A673 (cell line): ENCODE results near the gene IYD. TPM values are rescaled to one million over a fixed set of nuclear protein-coding genes. Genes with fewer than 3 reads are reported as not detected.

Source experiments
- BruUV-seq: library from RNA; stranded (reverse); fragments of 400-500 nt; replicated peaks from 2 replicates; lab custom pipeline; 2021; lab: Mats Ljungman, UMichigan
- CTCF ChIA-PET: fragments of 300-600 bp; sonication (Branson Sonifier 250); formaldehyde crosslinking; loops from one replicate; lab custom pipeline; 2022; ENCODE audit warnings: antibody characterized with exemption; lab: Charles Lee
- POLR2A ChIA-PET: fragments of 300-600 bp; sonication (Branson Sonifier 250); formaldehyde crosslinking; loops from one replicate; lab custom pipeline; 2022; ENCODE audit warnings: antibody characterized with exemption; ENCODE audit not compliant: low non-redundant PET; lab: Charles Lee
- DNase-seq: peaks from one replicate; pipeline ENCODE4 v3.0.0-alpha.2; 2015; ENCODE audit warnings: low spot score
- H3K27ac ChIP-seq: fragments of 200-600 bp; sonication (generic); 2 replicates; pipeline ENCODE4 v1.5.1; 2016; ENCODE audit warnings: mixed run types, low read depth, mild to moderate bottlenecking, mixed read lengths, antibody characterized with exemption, low read length; ENCODE audit not compliant: poor library complexity, severe bottlenecking
- H3K27me3 ChIP-seq: fragments of 200-600 bp; sonication (generic); replicated peaks from 2 replicates; pipeline ENCODE4 v1.6.1; 2017; ENCODE audit warnings: mixed run types, low read depth, mild to moderate bottlenecking, mixed read lengths, antibody characterized with exemption, low read length; ENCODE audit not compliant: insufficient read depth, poor library complexity
- H3K36me3 ChIP-seq: fragments of 200-600 bp; sonication (generic); 2 replicates; pipeline ENCODE4 v1.6.1; 2016; ENCODE audit warnings: mixed run types, mild to moderate bottlenecking, mixed read lengths, antibody characterized with exemption, low read length; ENCODE audit not compliant: insufficient read depth, poor library complexity, severe bottlenecking
- H3K4me1 ChIP-seq: fragments of 200-600 bp; sonication (generic); 2 replicates; pipeline ENCODE4 v1.6.1; 2017; ENCODE audit warnings: mixed run types, mild to moderate bottlenecking, mixed read lengths, antibody characterized with exemption, low read length; ENCODE audit not compliant: insufficient read depth, poor library complexity, severe bottlenecking
- H3K4me3 ChIP-seq: fragments of 200-600 bp; sonication (generic); 2 replicates; pipeline ENCODE4 v1.5.1; 2016; ENCODE audit warnings: low read depth, mixed run types, mild to moderate bottlenecking, mixed read lengths, low read length; ENCODE audit not compliant: poor library complexity, severe bottlenecking
- H3K9me3 ChIP-seq: fragments of 200-600 bp; sonication (generic); 2 replicates; pipeline ENCODE4 v1.6.1; 2016; ENCODE audit warnings: mixed run types, low read depth, mild to moderate bottlenecking, mixed read lengths, antibody characterized with exemption, low read length; ENCODE audit not compliant: poor library complexity, severe bottlenecking
- CTCF ChIP-seq: fragments of 300-800, 200-600 bp; sonication (generic); conservative IDR thresholded peaks from 2 replicates; pipeline ENCODE4 v1.5.1; 2017; ENCODE audit warnings: low read depth, mild to moderate bottlenecking, antibody characterized with exemption, low read length, moderate library complexity, mixed read lengths
- EZH2 ChIP-seq: fragments of 200-600 bp; sonication (generic); IDR thresholded peaks from 2 replicates; pipeline ENCODE4 v1.6.1; 2017; ENCODE audit warnings: borderline replicate concordance, low read depth, mild to moderate bottlenecking, mixed read lengths, antibody characterized with exemption, low read length; ENCODE audit not compliant: poor library complexity, severe bottlenecking
- intact Hi-C: fragments of 100-400 bp; cut with micrococcal nuclease; formaldehyde crosslinking; loops from one replicate; pipeline ENCODE4 v1.10.0; 2022; ENCODE audit not compliant: unreplicated experiment
- total RNA-seq: library from RNA; stranded (reverse); gene quantifications from 2 replicates; pipeline ENCODE4 v1.2.3, GENCODE V29; 2021

Gene IYD
- total RNA-seq, 1 experiment from 2014 or later = not detected

GRCh38 chr6:150427843-150428242 is 59.0 kb downstream of the IYD start:
- intact Hi-C loops = no loop called here
- CTCF ChIA-PET = no interaction called here
- Histone ChIP-seq H3K27me3 (no peaks in the 10 kb centered on the region), H3K36me3 (no peaks in the 10 kb centered on the region), H3K27ac (no peak overlapping the region), H3K4me1 (no peaks in the 10 kb centered on the region), H3K4me3 (no peak overlapping the region), H3K9me3 (peaks cover 8% of the 10 kb centered on the region)
- TF ChIP-seq CTCF (no peak), EZH2 (no peak)
- no peak for DNase-seq
- POLR2A ChIA-PET = no interaction called here
- no TSS peak for BruUV-seq

GRCh38 chr6:150430815-150431214 is 62.0 kb downstream of the IYD start:
- TF ChIP-seq CTCF (no peak), EZH2 (no peak)
- no peaks in the 10 kb centered on the region for H3K36me3 ChIP-seq
- no TSS peak for BruUV-seq
- H3K4me3 ChIP-seq = no peak overlapping the region
- intact Hi-C loops = no loop called here
- ChIA-PET CTCF (no interaction called here), POLR2A (no interaction called here)
- no peaks in the 10 kb centered on the region for H3K27me3 ChIP-seq
- H3K4me1 ChIP-seq = no peaks in the 10 kb centered on the region
- H3K27ac ChIP-seq = no peak overlapping the region
- no peaks in the 10 kb centered on the region for H3K9me3 ChIP-seq
- no peak for DNase-seq

GRCh38 chr6:150435360-150435759 is 66.5 kb downstream of the IYD start:
- CTCF ChIA-PET = no interaction called here
- POLR2A ChIA-PET = no interaction called here
- H3K4me1 ChIP-seq = no peaks in the 10 kb centered on the region

More at GRCh38 chr6:150435360-150435759, 66.5 kb downstream of the IYD start:
- H3K4me3 ChIP-seq = no peak overlapping the region
- H3K27ac ChIP-seq = no peak overlapping the region
- no peak for TF ChIP-seq EZH2
- no peak for TF ChIP-seq CTCF
- no peaks in the 10 kb centered on the region for H3K36me3 ChIP-seq
- DNase-seq = no peak
- H3K27me3 ChIP-seq = no peaks in the 10 kb centered on the region
- BruUV-seq = no TSS peak
- H3K9me3 ChIP-seq = no peaks in the 10 kb centered on the region
- intact Hi-C loops = no loop called here
